HG03280 (cell line): ENCODE results near the gene SCTR.

Experiments
- ATAC-seq: cut with Tn5 transposase; IDR thresholded peaks from one replicate; pipeline ENCODE4 v1.9.1; 2021; ENCODE audit warnings: mild to moderate bottlenecking, moderate library complexity; ENCODE audit not compliant: unreplicated experiment

SCTR gene

DNA sequence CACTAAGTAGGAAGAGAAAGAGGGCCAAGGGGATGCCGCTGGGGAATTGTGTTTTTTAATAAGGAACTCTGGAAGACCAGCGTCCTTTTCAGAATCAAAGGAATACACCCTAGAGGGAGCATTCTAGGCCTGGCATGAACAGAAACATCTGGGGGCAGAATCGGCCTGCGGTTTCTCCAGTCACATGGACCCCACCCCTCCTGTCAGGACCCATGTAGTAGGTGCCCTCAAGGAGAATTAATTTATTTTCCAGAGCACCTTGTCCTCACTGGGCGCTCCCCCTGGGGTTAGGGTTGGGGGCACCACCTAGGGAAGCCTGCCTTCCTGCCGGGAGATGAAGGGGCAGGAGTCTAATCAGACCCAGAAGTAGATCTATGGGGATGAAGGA lies 48.4 kb downstream of the SCTR start:
- ATAC-seq: no peak

DNA sequence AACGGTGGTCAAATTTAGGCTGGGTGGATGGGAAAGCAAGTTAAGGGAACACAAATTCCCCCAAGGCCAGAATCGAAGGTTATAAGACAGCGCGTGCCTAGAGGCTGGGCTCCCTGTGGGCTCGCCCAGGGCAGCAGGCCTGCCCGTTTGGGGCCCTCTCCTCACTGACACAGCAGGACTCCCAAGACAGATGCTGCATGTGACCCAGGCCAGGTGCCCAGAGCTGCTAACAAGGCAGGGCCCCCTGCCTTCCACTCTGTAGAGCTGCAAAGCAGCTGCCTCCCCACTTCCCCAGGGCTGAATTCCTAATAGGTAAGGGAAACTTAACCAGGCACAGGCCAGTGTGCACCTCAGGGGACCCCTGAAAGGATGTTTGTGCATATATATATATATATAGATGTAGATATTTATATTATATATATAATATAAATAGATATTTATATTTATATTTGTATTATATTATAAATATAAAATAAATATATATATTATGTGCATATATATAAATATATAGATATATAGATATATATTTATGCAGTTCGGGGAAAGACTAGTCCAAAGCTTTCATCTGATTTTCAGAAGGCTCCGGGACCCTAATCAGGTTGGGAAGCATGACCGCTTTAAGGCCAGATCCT lies 48.9 kb downstream of the SCTR start:
- no peak for ATAC-seq

DNA sequence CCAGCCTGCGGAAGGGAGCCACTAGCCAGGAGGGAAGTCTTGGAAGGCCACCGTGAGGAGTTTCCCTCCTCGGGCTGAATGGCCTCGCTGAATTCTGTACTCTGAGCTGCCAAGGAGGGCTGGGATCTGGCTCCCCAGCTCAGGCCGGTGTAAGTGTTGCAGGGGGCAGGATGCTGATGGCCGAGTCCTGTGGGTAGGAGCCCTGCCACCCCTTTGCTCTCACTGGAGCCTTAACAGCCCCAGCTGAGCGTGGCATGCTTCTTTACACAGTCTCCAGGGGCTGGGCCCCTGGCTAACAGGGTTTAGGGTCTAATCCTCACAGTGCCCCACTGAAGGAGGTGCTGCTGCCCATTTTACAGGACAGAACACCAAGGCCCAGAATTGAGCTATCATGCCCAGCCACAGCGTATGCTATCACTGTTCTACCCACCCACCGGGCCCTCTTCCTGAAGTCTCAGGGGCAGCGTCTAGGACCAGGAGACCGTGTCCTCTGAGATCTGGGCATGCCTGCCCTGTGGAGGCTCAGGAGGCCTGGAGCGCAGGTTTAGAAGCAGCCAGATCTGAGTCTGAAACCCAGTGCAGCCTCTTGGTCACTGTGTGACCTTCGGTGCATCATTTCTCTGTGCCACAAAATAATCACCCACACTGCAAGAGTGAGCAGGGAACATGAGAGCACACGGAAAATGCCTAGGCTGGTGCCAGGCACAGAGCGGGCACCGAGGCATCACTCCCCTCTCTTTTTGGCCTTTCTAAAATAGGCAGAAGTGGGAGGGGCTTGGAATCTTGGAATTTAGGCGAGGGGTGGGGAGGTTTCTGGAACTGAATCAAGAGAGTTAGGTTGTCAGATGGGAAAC lies 49.7 kb downstream of the SCTR start:
- no peak for ATAC-seq

GRCh38 chr2:119473621-119474370 lies 50.5 kb downstream of the SCTR start:
- ATAC-seq: no peak

DNA sequence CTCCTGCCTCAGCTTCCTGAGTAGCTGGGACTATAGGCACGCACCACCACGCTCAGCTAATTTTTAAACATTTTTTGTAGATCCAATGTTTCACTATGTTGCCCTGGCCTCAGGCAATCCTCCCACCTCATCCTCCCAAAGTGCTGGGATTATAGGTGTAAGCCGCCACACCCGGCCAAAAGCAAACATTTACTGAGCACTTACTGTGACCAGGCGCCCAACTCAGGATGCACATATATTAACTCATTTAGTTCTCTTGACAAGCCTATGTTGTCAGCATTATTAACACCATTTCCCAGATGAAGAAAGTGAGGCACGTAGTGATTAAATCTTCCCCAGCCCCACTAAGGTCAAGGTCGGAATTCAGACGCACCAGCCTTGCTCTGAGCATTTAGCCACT lies 51.5 kb downstream of the SCTR start:
- ATAC-seq: no peak

GRCh38 chr2:119469661-119470297 lies 54.5 kb downstream of the SCTR start:
- ATAC-seq: no peak

DNA sequence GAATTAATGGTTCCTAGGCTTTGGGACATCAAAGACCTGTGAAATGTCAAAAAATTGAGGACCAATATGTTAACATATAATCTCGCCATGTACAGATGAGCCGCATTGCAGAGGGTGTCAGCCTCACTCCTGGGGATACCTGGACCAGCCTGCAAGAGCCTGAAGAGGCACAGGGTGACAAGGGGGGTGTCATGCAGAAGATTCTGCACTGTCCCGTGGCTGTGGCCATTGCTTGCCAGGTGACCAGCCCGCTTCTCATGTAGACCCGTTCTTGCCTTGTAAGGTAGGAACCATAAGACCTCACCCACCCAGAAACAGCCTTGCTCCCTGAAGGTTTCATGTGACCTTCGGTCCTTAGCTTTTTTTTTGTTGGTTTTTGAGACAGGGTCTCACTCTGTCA lies 55.2 kb downstream of the SCTR start:
- no peak for ATAC-seq

DNA sequence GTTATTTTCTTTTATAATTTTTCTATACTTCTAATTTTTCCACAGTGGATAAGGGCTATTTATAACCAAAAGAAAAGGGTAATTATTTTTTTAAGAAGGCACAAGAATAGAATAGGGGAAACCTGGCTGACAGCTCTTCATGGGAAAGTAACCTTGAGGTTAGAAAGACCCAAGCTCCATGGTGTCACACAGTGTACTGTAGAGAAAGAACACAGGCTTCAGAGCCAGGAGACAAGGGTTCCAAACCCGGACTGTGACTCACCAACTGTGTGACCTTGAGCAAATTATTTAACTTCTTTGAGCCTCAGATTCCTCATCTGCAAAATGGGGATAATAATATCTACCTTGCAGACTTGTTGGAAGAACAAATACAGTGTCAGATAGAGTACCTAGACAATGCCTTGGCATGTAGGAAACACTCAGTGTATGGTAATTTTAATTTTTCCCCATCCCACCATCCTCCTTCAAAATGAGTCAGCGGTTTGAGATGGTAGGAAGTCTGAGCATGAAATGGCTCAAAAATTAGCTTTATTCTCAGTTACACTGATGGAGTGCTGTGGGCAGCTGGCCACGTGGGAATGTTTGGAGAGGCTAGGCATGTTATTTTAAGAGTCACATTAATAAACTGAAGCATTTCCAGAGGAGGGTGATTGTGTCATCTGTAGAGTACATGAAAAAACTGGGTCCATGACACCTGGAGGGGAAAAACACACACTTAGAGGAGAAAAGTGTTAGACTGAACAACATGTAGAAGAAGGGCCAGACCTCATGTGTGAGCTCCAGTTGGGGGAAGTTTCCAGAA lies 55.9 kb downstream of the SCTR start:
- no peak for ATAC-seq

- ATAC-seq: no peak
Measured at GRCh38 chr2:119466373-119466772, 57.9 kb downstream of the SCTR start.

- no peak for ATAC-seq
Measured at GRCh38 chr2:119465687-119466086, 58.6 kb downstream of the SCTR start.

- ATAC-seq: no peak
Measured at GRCh38 chr2:119464981-119465380, 59.3 kb downstream of the SCTR start.

DNA sequence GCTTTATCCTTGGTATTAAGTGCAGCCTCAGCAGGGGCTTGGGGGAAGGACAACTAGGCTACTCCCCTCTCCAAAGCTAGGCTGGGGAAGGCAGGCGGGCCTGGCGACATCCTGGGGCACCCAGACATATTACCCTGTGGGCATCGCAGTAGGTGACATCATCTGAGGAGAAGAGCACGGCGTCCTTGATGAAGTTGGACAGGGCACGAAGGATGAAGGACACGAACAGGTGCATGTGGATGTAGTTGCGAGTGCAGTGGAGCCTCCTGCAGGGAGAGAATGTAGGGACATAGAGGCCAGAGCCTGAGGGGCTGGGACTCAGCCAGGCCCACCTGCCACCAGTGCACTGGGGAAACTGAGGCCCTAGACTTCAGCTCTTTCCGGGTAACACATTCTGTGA lies 60.3 kb downstream of the SCTR start:
- ATAC-seq: no peak

GRCh38 chr2:119463136-119463535 lies 61.1 kb downstream of the SCTR start:
- ATAC-seq: no peak

GRCh38 chr2:119462574-119462973 lies 61.7 kb downstream of the SCTR start:
- ATAC-seq: no peak

DNA sequence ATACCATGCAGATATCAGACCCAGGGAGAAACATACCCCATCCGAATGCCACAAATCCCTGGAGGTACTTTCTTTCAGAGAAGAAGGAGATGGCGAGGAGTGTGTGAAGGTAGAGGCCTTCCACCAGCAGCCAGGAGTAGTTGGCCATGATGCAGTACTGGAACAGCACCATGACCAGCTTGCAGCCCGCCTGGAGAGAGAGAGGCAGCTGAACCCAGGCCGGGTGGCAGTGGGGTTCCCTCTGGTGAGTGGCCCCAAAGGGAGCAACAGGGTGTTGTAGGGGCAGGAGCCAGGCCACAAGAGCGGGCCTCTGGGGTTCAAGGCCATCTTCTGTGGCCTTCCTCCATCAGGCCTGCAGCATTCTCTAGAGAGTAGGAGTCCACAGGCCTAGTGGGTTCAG lies 62.5 kb downstream of the SCTR start:
- ATAC-seq: no peak

DNA sequence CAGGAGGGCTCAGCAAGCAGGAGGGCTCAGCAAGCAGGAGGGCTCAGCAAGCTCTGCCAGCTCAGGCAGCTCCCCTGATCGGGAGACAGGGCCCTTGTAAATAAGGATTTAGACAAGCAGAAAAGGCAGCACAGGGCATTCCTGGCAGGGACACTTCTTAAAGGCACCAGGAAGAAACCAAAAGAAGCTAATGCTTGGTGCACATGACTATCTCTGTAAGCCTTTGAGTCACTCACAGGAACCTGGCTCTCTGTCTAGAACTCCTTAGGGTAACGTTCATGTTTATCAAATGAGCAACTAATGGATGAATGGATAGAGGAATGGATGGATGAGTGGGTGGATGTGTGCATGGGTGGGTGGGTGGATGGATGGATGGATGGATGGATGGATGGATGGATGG lies 64.2 kb downstream of the SCTR start:
- no peak for ATAC-seq

- no peak for ATAC-seq
Measured at GRCh38 chr2:119455066-119455718, 69.1 kb downstream of the SCTR start.

GRCh38 chr2:119453972-119454593 lies 70.2 kb downstream of the SCTR start:
- ATAC-seq: no peak

GRCh38 chr2:119451336-119452050 lies 72.8 kb downstream of the SCTR start:
- no peak for ATAC-seq
